Gastroesophageal sphincter (tissue), 4 donors: ENCODE measurements around the gene ST3GAL5. TPM values are rescaled to one million over a fixed set of nuclear protein-coding genes. Genes with fewer than 3 reads are reported as not detected.

Source experiments
- ATAC-seq: fragments of 150-250 bp; one replicate; pipeline ENCODE4 v1.9.1; 2016; ENCODE audit warnings: mild to moderate bottlenecking, moderate library complexity
- H3K27ac ChIP-seq, 4 donors: fragments of 200-600 bp; sonication (generic) in 3 of 4; 1 replicate in 3 of 4; 2 replicates in 1 of 4; pipeline ENCODE4 v1.5.1; 2016 to 2019
- H3K27me3 ChIP-seq: fragments of 200-600 bp; sonication (generic); one replicate; pipeline ENCODE4 v1.5.1; 2019
- H3K36me3 ChIP-seq, 2 donors: fragments of 200-600 bp; sonication (generic); one replicate each; pipeline ENCODE4 v1.5.1; 2019; ENCODE audit warnings: control low read depth in 1 of 2
- H3K4me1 ChIP-seq, 3 donors: fragments of 200-600 bp; sonication (generic); 1 replicate in 2 of 3; 2 replicates in 1 of 3; pipeline ENCODE4 v1.5.1; 2016 to 2019; ENCODE audit warnings: control low read depth in 2 of 3
- H3K4me3 ChIP-seq, 2 donors: fragments of 200-600 bp; sonication (generic); one replicate each; pipeline ENCODE4 v1.5.1; 2019; ENCODE audit warnings: mild to moderate bottlenecking in 1 of 2, moderate library complexity in 1 of 2
- H3K9me3 ChIP-seq, 3 donors: fragments of 200-600 bp; sonication (generic); one replicate each; pipeline ENCODE4 v1.5.1; 2017 to 2019; ENCODE audit warnings: control low read depth in 2 of 3
- EP300 ChIP-seq: sonication (generic); formaldehyde crosslinking; IDR thresholded peaks from one replicate; pipeline ENCODE4 v1.6.1; 2017; ENCODE audit warnings: antibody characterized with exemption, mild to moderate bottlenecking
- POLR2A ChIP-seq, 2 donors: fragments of 450-650 bp; IDR thresholded peaks; one replicate each; pipeline ENCODE4 v1.6.1; 2017; ENCODE audit warnings: antibody characterized with exemption in 2 of 2, mild to moderate bottlenecking in 2 of 2, moderate library complexity in 1 of 2
- POLR2AphosphoS5 ChIP-seq: sonication (generic); formaldehyde crosslinking; IDR thresholded peaks from one replicate; pipeline ENCODE4 v1.6.1; 2017; ENCODE audit warnings: antibody characterized with exemption
- whole genome bisulfite sequencing, 2 donors: methylation state at CpG; one replicate each; pipeline ENCODE4 v1.1.5; 2018; ENCODE audit warnings: low coverage in 1 of 2; 5-methylcytosine and 5-hydroxymethylcytosine counted together
- total RNA-seq, 4 donors: library from RNA; depleted of rRNA; stranded (reverse); fragments of >200 nt; gene quantifications; one replicate each; pipeline ENCODE4 v1.1.0, GENCODE V29; 2016
- TF ChIP-seq, protein P1 (sequence below), 4 experiments: fragments of 200-600 bp in 2 of 4; fragments of 450-650 bp in 2 of 4; sonication (generic) in 1 of 4; IDR thresholded peaks; one replicate each; pipeline ENCODE4 v1.5.1; 2017 to 2019; ENCODE audit warnings: antibody characterized with exemption in 4 of 4, mild to moderate bottlenecking in 2 of 4, moderate library complexity in 2 of 4

The ST3GAL5 gene
- total RNA-seq, 4 donors from 2014 or later = 15.2 to 55.9 (median 22.7) TPM

DNA sequence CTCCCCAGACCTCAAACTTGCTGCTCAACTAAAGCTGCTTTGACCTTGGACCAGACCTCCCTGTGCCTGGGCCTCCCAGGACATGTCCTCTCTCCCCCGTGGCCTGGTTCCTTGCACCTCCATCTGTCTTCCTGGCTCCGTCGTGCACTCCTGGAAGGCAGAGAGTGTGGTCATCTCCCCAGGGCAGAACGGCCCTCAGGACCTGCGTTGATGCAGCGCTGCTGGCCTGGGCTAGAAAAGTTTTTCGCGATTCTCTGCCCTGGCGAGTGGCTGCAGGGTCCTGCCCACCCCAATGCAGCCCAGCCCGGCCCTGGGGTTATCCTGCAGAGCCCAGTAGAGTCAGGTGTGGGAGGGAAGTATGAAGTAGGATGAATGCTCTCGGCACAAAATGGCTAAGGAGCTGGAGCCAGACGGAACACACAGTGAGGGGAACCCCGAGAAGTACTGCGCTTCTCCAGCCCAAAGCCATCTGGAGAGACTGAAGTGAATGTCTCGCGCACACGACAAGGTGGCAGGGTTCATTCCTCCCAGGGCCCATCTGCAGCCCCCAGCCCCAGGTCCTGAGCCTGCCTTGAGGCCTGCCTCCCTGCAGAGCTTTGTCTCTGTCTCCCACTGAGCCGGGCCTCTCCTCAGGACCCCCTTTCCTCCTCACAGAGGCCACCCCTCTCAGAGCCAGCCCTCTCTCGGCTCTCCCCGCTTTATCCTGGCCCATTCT is 93.3 kb downstream of the ST3GAL5 start:
- TF ChIP-seq, protein P1, sequence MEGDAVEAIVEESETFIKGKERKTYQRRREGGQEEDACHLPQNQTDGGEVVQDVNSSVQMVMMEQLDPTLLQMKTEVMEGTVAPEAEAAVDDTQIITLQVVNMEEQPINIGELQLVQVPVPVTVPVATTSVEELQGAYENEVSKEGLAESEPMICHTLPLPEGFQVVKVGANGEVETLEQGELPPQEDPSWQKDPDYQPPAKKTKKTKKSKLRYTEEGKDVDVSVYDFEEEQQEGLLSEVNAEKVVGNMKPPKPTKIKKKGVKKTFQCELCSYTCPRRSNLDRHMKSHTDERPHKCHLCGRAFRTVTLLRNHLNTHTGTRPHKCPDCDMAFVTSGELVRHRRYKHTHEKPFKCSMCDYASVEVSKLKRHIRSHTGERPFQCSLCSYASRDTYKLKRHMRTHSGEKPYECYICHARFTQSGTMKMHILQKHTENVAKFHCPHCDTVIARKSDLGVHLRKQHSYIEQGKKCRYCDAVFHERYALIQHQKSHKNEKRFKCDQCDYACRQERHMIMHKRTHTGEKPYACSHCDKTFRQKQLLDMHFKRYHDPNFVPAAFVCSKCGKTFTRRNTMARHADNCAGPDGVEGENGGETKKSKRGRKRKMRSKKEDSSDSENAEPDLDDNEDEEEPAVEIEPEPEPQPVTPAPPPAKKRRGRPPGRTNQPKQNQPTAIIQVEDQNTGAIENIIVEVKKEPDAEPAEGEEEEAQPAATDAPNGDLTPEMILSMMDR (IDR thresholded peaks at IDR 0.05) = no peak
- no peak for TF ChIP-seq POLR2A (IDR thresholded peaks at IDR 0.05)
- no peak for TF ChIP-seq EP300
- no peak for TF ChIP-seq POLR2AphosphoS5
- peak overlapping the region; percentile 4 to 81 (median 80) for H3K27ac ChIP-seq
- H3K4me3 ChIP-seq = peak overlapping the region in 1 of 2 donors; percentile 10
- H3K27me3 ChIP-seq = no peaks in the 10 kb centered on the region
- H3K4me1 ChIP-seq = peaks cover 19 to 77% (median 59%) of the 10 kb centered on the region in 3 donors
- ATAC-seq = no peak
- H3K9me3 ChIP-seq = no peaks in the 10 kb centered on the region
- 67 to 88% methylated on average over 3 to 4 of the region's 20 CpGs for WGBS, 2 donors
- H3K36me3 ChIP-seq = peaks cover 0 to 3% of the 10 kb centered on the region in 2 donors

DNA sequence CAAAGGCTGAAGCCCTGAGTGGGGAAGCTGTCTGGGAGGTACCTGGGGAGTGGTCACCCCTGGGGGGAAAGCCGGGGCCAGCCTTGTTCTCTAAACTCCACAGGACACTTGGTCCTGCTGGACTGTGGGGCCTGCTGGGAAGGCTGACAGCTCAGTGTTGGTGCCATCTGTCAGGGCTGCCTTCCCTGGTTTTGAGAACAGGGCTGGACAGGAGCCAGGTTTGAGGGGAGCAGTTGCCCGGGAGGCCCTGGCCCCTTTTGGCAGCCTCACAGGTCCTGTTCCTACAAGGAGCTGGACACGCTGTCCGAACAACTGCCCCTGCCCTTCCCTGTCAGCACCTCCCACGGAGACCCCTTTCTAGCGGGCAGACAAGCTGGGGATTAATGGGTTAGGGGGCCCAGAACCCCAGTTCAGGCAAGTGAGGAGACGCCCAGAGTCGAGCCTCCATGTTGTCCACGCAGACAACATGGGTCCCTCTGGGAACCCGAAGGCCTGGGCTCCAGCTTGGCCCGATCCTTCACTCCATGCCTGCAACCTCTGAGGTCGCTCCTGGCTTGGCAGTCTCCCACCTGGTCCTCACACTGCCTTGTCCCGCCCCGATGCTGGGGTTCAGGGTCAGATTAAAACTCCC is 94.2 kb downstream of the ST3GAL5 start:
- Histone ChIP-seq H3K27ac (peak overlapping the region in 3 of 4 donors; percentile 80 to 81 (median 80)), H3K27me3 (no peaks in the 10 kb centered on the region), H3K9me3 (no peaks in the 10 kb centered on the region), H3K4me3 (no peak overlapping the region), H3K4me1 (peaks cover 19 to 83% (median 59%) of the 10 kb centered on the region in 3 donors), H3K36me3 (peaks cover 0 to 11% of the 10 kb centered on the region in 2 donors)
- WGBS, 2 donors = 90% methylated on average over 2 of the region's 14 CpGs; no CpG with 5 or more reads in 1 of the 2 donors
- ATAC-seq = no peak
- TF ChIP-seq EP300 (no peak), POLR2AphosphoS5 (no peak), POLR2A (IDR thresholded peaks at IDR 0.05) (no peak)
- TF ChIP-seq, protein P1 (IDR thresholded peaks at IDR 0.05) = no peak

DNA sequence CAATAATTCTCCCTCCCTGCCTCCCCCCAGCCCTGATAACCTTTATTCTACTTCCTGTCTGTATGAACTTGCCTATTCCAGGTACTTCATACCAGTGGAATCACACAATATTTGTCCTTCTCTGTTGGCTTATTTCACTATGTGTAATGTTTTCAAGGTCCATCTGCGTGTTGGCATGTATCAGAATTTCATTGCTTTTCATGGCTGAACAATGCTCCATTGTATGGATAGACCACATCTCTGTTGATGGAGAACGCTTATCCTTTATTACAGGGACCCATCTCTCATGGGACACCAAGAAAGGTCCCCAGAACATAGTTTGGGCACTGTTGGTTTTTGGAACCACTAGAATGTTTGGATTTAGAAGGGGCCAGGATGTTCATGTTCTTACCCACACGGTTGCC is 94.8 kb downstream of the ST3GAL5 start:
- no peak for ATAC-seq
- H3K4me1 ChIP-seq = peaks cover 19 to 83% (median 59%) of the 10 kb centered on the region in 3 donors
- peaks cover 0 to 13% of the 10 kb centered on the region in 2 donors for H3K36me3 ChIP-seq
- WGBS, 2 donors = 89 to 90% methylated on average over 1 to 2 of the region's 3 CpGs
- no peaks in the 10 kb centered on the region for H3K9me3 ChIP-seq
- H3K27me3 ChIP-seq = no peaks in the 10 kb centered on the region
- H3K4me3 ChIP-seq = no peak overlapping the region
- peak overlapping the region in 3 of 4 donors; percentile 80 to 81 (median 80) for H3K27ac ChIP-seq
- TF ChIP-seq EP300 (no peak), POLR2AphosphoS5 (no peak), POLR2A (IDR thresholded peaks at IDR 0.05) (no peak)
- TF ChIP-seq, protein P1 (IDR thresholded peaks at IDR 0.05) = no peak

DNA sequence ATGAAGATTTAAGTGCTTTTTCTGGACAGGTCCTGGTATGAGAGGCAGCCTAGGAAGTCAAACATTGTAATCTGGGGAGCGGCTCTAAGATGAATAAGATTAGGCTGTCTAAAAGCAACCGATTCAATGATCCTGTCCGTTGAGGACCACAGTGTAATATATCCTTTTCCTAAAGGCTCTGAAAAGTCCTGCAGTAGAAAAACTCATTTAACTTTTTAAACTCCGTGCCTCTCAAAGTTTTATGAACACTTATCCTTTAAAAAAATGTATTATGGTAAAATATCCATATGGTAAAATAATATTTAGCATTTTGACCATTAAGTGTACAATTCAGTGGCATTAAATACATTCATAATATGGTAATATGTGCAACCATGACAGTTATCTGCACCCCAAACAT is 95.2 kb downstream of the ST3GAL5 start:
- peak overlapping the region in 3 of 4 donors; percentile 80 to 81 (median 80) for H3K27ac ChIP-seq
- H3K4me1 ChIP-seq = peaks cover 19 to 83% (median 59%) of the 10 kb centered on the region in 3 donors
- no peaks in the 10 kb centered on the region for H3K9me3 ChIP-seq
- H3K4me3 ChIP-seq = no peak overlapping the region
- peak; percentile 8 for ATAC-seq
- no peaks in the 10 kb centered on the region for H3K27me3 ChIP-seq
- TF ChIP-seq, protein P1 (IDR thresholded peaks at IDR 0.05) = no peak
- no peak for TF ChIP-seq POLR2AphosphoS5
- no peak for TF ChIP-seq EP300
- H3K36me3 ChIP-seq = peaks cover 0 to 17% of the 10 kb centered on the region in 2 donors
- WGBS, 2 donors = 50 to 58% methylated on average over 4 of the region's 4 CpGs
